NB4 (cell line): ENCODE measurements around the gene IGF2BP3.

Source experiments
- CTCF ChIP-seq: IDR thresholded peaks from one replicate; pipeline ENCODE4 v1.5.1; 2012; ENCODE audit warnings: low read depth, low read length
- MAX ChIP-seq: IDR thresholded peaks from 2 replicates; pipeline ENCODE4 v1.6.1; 2011; ENCODE audit warnings: low read depth, low read length
- MYC ChIP-seq: IDR thresholded peaks from 2 replicates; pipeline ENCODE4 v1.6.1; 2011; ENCODE audit warnings: low read depth, low read length
- POLR2A ChIP-seq: IDR thresholded peaks from 2 replicates; pipeline ENCODE4 v1.6.1; 2011; ENCODE audit warnings: mild to moderate bottlenecking; ENCODE audit not compliant: insufficient read length; ENCODE audit errors: extremely low read depth

GRCh38 chr7:23476286-23477156 is 6.2 kb upstream of the IGF2BP3 start:
- TF ChIP-seq CTCF = no peak
- no peak for TF ChIP-seq MAX
- TF ChIP-seq POLR2A = no peak
- no peak for TF ChIP-seq MYC
